Caki2 (cell line): ENCODE measurements around the gene RHOXF1. TPM values are rescaled to one million over a fixed set of nuclear protein-coding genes. Genes with fewer than 3 reads are reported as not detected.
"Not testable (repeated sequence)": the region's sequence is repeated elsewhere in the genome, so short reads cannot be mapped to it uniquely, and the experiment has no call there.

ENCODE experiments used
- DNase-seq: peaks from one replicate; pipeline ENCODE4 v3.0.0-alpha.2; 2015; ENCODE audit warnings: low read depth
- in situ Hi-C: cut with HindIII; loops from 2 replicates; pipeline ENCODE4 v1.10.0; 2016; ENCODE audit warnings: low sequenced_read_pairs, low pct_unique_long_range_greater_than_20kb, mixed read lengths
- total RNA-seq: library from RNA; depleted of rRNA; stranded (reverse); fragments of >200 nt; shearing (Covaris generic); gene quantifications from 2 replicates; pipeline ENCODE4 v1.2.3, GENCODE V29; 2014; ENCODE audit warnings: low replicate concordance; rRNA removed

Gene RHOXF1
- total RNA-seq, 1 experiment from 2014 or later, result not detected

DNA sequence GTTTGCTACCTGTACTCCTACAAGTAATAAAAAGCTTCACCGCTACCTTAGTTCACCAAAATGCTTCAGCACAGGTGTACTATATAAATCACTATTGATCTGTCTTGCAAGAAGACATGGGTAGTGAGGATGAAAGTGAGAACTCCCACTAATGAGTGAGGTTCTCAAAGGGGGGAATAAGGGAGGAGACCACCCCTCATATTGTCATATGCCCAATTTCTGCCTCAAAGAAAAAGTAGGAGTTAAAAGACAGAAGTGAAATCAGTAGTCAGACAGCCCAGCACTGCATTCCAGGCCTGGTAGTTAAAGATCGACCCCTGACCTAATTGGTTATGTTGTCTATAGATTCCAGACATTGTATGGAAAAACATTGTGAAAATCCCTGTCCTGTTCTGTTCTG lies 14.7 kb downstream of the RHOXF1 start:
- DNase-seq, in situ Hi-C loops: not testable (repeated sequence)

DNA sequence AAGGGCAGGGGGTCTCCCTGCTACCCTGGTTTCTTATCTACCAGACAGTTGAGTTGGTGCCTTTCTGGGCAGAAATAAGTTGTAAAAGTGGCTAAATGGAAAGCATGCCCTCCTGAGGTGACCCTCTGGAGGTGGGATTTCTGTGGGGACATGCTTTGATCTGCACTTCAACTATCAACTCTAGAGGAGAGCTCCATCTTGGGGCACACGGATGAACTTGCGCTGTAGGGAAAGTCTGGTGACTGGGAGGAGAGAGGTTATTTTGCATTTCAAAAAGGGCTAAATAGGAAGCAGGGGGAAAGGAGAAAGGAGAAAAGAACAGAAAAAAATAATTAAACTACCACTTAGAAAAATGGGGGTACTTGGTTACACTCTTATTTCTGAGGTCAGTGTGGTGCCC lies 25.5 kb downstream of the RHOXF1 start:
- in situ Hi-C loops, result no loop called here
- DNase-seq, result no peak

DNA sequence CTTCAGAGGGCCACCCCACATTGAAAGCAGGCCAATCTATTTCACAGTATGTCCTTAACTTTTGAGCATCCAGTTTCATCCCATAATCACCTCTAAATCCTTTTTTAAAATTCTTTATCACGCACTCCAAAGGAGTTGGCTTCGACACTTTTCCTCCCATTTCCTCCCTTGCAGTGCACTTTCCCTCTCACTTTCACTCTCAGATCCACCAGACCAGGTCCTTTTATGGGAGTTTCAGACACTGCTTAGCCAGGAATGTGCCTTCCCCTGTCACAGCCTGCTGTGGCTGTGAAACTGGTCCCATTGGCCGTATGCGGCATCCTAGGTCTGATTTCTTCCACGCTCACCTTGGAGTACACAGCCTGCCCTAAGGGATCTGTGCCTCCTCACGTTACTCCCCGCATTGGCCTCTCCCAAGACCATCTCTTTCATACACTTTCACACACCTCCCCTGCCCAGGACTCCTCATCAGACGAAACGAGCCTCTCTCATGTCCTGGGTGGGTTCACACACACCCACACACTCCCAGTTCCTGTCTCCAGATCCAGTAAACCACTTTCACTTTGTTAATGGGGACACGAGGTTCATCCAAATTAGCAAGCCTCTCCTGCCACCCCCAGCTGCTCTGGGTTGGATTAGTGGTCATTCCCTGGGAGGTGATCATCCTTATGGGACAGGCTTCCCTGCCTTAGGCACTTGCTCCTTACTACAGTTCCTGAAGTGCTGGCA lies 28.3 kb downstream of the RHOXF1 start:
- in situ Hi-C loops, result no loop called here
- no peak for DNase-seq

DNA sequence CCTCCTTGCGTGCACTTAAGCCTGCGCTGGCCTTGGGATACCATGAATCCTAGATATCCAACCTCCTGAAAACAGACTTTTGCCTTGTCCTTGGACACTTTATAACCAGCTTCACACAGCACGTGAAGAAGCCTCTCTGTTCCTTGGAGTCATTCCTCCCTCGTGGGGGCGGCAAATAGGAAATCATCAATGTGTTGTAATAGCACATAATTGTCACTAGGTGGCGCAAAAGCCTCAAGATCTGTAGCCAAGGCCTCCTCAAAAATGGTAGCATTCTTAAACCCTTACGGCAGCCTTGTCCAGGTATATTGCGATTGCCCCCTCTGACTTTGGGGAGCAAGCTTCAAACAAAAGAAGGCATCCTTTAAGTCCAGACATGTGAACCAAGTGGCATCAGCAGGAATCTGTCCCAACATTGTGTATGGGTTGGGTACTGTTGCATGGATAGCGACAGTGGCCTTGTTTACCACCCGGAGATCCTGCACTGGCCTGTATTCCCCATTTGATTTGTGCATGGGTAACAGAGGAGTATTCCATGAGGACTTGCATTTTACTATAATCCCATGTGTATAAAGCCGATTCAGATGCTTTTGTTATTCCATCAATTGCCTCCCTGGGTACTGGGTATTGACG lies 30.0 kb downstream of the RHOXF1 start:
- DNase-seq, in situ Hi-C loops: not testable (repeated sequence)

DNA sequence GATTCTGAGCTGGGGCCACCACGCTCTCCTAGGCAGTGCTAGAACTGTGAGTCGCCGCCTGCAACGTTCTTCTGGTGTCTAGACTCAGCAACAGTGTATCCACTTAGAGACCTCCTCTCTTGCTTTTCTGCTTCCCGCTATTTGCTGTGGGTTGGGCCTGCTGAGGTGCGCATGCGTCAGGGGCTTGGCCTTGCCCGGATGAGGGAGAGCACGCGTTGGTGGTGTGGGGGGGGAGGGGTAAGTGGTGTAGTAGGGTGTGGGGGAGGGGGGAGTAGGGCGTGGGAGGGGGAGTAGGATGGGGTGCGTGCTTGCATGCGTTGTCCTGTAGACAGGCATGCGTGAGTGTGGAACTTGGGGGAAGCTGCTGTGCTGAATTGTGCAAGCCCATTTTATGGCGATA lies 38.1 kb downstream of the RHOXF1 start, which contains the start of gene RHOXF2B:
Gene RHOXF2B, minus strand, starts transcription at position 101 of the 400 bp plus-strand sequence. CDS start 138 bp downstream, outside the sequence.
- DNase-seq, in situ Hi-C loops: not testable (repeated sequence)

DNA sequence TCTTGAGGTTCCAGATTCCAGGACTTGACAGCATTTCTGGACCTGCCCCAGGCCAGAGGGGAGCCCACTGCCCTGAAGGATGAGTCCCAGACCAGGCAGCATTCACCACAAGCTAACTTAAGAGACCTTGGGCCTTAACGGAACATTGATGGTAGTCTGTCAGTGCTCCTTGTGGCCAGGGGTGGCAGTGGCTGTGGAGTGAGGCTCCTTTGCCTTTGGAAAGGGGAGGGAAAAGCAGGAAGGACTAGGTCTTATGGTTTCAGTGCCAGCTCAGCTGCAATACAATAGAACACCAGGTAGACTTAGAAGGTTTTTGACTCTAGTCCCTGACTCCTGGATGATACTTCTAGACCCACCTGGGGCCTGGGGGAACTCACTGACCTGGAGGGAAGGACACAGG lies 49.5 kb downstream of the RHOXF1 start:
- DNase-seq, in situ Hi-C loops: not testable (repeated sequence)

Other genes starting within 250 kb of the RHOXF1 start
- gene RNF113A, start 244.2 kb downstream of the RHOXF1 start, total RNA-seq, result 12.7 and 15.8 TPM in 2 replicates
- 81.0 and 133 TPM in 2 replicates for gene NDUFA1, start 244.1 kb downstream of the RHOXF1 start, total RNA-seq
- 0.14 TPM in 1 of 2 replicates, not detected in the other for gene AKAP14, start 220.0 kb downstream of the RHOXF1 start, total RNA-seq
- gene NKAP, start 172.2 kb downstream of the RHOXF1 start, total RNA-seq, result 5.7 and 6.5 TPM in 2 replicates
- gene RHOXF2B, start 38.2 kb downstream of the RHOXF1 start, total RNA-seq, result not detected in 2 replicates
- not detected in 2 replicates for gene RHOXF2, start 42.7 kb upstream of the RHOXF1 start, total RNA-seq
- 3.4 and 5.0 TPM in 2 replicates for gene ZBTB33, start 134.9 kb upstream of the RHOXF1 start, total RNA-seq
- gene TMEM255A, start 195.5 kb upstream of the RHOXF1 start, total RNA-seq, result 0.38 and 0.41 TPM in 2 replicates
- gene ATP1B4, start 246.2 kb upstream of the RHOXF1 start, total RNA-seq, result not detected in 2 replicates